Endometrial microvascular endothelial cells (primary cell): ENCODE results near the gene HDAC3. TPM values are rescaled to one million over a fixed set of nuclear protein-coding genes. Genes with fewer than 3 reads are reported as not detected.

Experiments
- total RNA-seq: library from RNA; depleted of rRNA; stranded (reverse); fragments of >200 nt; gene quantifications from one replicate; pipeline ENCODE4 v1.2.3, GENCODE V29; 2015; ENCODE audit errors: inconsistent ontology term

The HDAC3 gene
- total RNA-seq, 1 donor from 2014 or later, result 43.5 TPM

Other genes with a start within 250 kb of the HDAC3 start
- 2.4 TPM for gene PCDHGB4, start 249.2 kb downstream of the HDAC3 start, total RNA-seq
- under 0.01 TPM for gene PCDHGA8, start 244.2 kb downstream of the HDAC3 start, total RNA-seq
- 3.7 TPM for gene PCDHGB5, start 238.9 kb downstream of the HDAC3 start, total RNA-seq
- gene PCDHGA9, start 234.1 kb downstream of the HDAC3 start, total RNA-seq, result 0.19 TPM
- gene PCDHGB6, start 228.8 kb downstream of the HDAC3 start, total RNA-seq, result 1.0 TPM
- 1.1 TPM for gene PCDHGA10, start 223.9 kb downstream of the HDAC3 start, total RNA-seq
- 1.2 TPM for gene PCDHGB7, start 219.2 kb downstream of the HDAC3 start, total RNA-seq
- gene PCDHGA11, start 215.8 kb downstream of the HDAC3 start, total RNA-seq, result 4.5 TPM
- gene PCDHGA12, start 206.3 kb downstream of the HDAC3 start, total RNA-seq, result 0.74 TPM
- 8.1 TPM for gene PCDHGC3, start 160.9 kb downstream of the HDAC3 start, total RNA-seq
- not detected for gene PCDHGC4, start 151.8 kb downstream of the HDAC3 start, total RNA-seq
- not detected for gene PCDHGC5, start 147.8 kb downstream of the HDAC3 start, total RNA-seq
- gene DIAPH1, start 17.8 kb downstream of the HDAC3 start, total RNA-seq, result 91.6 TPM
- gene RELL2, start 148 bp upstream of the HDAC3 start, total RNA-seq, result 9.0 TPM
- 68.2 TPM for gene FCHSD1, start 14.6 kb upstream of the HDAC3 start, total RNA-seq
- 58.1 TPM for gene ARAP3, start 45.4 kb upstream of the HDAC3 start, total RNA-seq
- gene PCDH1, start 241.6 kb upstream of the HDAC3 start, total RNA-seq, result 94.1 TPM